ENCODE measurements around the gene PRKG1.

DNA sequence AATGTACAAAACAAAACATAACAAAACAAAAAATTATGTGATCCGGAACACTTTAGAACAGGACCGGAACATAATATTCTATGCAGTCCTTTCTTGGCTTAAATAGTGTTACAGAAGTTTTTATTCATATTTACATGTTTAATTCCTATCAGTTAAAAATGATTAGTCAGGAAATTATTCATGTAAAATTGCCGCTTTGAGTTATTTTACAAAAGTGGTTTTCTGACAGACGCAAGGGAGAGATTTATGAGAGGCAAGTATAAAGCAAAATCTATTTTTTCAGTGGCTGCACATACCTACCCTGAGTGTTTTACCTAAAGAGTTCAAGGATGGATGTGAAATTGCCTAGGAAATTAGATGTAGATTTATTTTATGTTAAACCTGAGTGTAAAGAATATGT is 1009.1 kb downstream of the PRKG1 start:
- TF ChIP-seq EZH2 (IDR thresholded peaks at IDR 0.05; ENCODE audit: insufficient read depth, poor library complexity, severe bottlenecking) (no peak), EZH2phosphoT487 (IDR thresholded peaks at IDR 0.05; ENCODE audit: insufficient read depth, low read depth) (no peak)

All from GM23248 (cell line).